Prostate gland (tissue), 2 donors: Measurements from ENCODE around the gene CNOT6L.

ENCODE experiments used
- POLR2A ChIP-seq: fragments of 450-650 bp; IDR thresholded peaks from one replicate; pipeline ENCODE4 v1.6.1; 2016; ENCODE audit warnings: antibody characterized with exemption, mild to moderate bottlenecking
- TF ChIP-seq, protein P1 (sequence below), 4 experiments: fragments of 200-600 bp in 2 of 4; fragments of 450-650 bp in 2 of 4; sonication (generic) in 2 of 4; IDR thresholded peaks; 1 replicate in 3 of 4; 2 replicates in 1 of 4; pipeline ENCODE4 v1.5.1; 2016 to 2019; ENCODE audit warnings: antibody characterized with exemption in 4 of 4, mild to moderate bottlenecking in 2 of 4, moderate library complexity in 2 of 4

- TF ChIP-seq, protein P1, sequence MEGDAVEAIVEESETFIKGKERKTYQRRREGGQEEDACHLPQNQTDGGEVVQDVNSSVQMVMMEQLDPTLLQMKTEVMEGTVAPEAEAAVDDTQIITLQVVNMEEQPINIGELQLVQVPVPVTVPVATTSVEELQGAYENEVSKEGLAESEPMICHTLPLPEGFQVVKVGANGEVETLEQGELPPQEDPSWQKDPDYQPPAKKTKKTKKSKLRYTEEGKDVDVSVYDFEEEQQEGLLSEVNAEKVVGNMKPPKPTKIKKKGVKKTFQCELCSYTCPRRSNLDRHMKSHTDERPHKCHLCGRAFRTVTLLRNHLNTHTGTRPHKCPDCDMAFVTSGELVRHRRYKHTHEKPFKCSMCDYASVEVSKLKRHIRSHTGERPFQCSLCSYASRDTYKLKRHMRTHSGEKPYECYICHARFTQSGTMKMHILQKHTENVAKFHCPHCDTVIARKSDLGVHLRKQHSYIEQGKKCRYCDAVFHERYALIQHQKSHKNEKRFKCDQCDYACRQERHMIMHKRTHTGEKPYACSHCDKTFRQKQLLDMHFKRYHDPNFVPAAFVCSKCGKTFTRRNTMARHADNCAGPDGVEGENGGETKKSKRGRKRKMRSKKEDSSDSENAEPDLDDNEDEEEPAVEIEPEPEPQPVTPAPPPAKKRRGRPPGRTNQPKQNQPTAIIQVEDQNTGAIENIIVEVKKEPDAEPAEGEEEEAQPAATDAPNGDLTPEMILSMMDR (IDR thresholded peaks at IDR 0.05): no peak
- no peak for TF ChIP-seq POLR2A
Measured at GRCh38 chr4:77761595-77761994, 57.6 kb downstream of the CNOT6L start.
